ENCODE measurements around the gene SGMS1.

DNA sequence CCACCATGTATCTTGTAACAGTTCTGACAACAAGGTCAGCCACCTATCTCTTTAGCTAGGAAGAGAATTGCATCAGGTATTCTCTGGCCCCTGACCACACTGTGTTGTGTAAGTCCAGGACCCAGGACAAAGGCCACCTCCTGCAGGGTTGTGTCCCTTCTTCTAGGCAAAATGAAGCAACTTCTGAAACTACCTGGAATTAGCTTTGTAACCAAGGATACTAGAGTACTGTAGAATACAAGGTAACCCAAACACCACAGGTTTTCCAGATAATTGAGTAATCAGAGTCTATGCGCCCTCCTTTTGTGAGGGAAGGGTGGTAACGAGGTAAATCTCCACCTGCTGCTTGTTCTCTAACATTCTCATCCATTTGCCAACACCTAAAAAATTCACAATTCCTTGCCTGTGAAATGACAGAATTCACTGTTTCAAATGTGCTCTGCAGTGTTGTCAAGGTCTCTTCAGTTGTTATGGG is 51.7 kb downstream of the SGMS1 start:
- TF ChIP-seq SIN3A (IDR thresholded peaks at IDR 0.05; ENCODE audit: borderline replicate concordance, insufficient read depth, low read length) = no peak
- no peak for TF ChIP-seq POLR2AphosphoS5 (IDR thresholded peaks at IDR 0.05; ENCODE audit: low read depth, low read length)
- TF ChIP-seq, protein P1, sequence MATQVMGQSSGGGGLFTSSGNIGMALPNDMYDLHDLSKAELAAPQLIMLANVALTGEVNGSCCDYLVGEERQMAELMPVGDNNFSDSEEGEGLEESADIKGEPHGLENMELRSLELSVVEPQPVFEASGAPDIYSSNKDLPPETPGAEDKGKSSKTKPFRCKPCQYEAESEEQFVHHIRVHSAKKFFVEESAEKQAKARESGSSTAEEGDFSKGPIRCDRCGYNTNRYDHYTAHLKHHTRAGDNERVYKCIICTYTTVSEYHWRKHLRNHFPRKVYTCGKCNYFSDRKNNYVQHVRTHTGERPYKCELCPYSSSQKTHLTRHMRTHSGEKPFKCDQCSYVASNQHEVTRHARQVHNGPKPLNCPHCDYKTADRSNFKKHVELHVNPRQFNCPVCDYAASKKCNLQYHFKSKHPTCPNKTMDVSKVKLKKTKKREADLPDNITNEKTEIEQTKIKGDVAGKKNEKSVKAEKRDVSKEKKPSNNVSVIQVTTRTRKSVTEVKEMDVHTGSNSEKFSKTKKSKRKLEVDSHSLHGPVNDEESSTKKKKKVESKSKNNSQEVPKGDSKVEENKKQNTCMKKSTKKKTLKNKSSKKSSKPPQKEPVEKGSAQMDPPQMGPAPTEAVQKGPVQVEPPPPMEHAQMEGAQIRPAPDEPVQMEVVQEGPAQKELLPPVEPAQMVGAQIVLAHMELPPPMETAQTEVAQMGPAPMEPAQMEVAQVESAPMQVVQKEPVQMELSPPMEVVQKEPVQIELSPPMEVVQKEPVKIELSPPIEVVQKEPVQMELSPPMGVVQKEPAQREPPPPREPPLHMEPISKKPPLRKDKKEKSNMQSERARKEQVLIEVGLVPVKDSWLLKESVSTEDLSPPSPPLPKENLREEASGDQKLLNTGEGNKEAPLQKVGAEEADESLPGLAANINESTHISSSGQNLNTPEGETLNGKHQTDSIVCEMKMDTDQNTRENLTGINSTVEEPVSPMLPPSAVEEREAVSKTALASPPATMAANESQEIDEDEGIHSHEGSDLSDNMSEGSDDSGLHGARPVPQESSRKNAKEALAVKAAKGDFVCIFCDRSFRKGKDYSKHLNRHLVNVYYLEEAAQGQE (IDR thresholded peaks at IDR 0.05; ENCODE audit: insufficient read depth in 1 of 2, low read depth in 2 of 2, low read length in 2 of 2) = no peak
